ENCODE results near the gene ARL14.
"Not testable (repeated sequence)": the region's sequence is repeated elsewhere in the genome, so short reads cannot be mapped to it uniquely, and the experiment has no call there.

ARL14 gene

DNA sequence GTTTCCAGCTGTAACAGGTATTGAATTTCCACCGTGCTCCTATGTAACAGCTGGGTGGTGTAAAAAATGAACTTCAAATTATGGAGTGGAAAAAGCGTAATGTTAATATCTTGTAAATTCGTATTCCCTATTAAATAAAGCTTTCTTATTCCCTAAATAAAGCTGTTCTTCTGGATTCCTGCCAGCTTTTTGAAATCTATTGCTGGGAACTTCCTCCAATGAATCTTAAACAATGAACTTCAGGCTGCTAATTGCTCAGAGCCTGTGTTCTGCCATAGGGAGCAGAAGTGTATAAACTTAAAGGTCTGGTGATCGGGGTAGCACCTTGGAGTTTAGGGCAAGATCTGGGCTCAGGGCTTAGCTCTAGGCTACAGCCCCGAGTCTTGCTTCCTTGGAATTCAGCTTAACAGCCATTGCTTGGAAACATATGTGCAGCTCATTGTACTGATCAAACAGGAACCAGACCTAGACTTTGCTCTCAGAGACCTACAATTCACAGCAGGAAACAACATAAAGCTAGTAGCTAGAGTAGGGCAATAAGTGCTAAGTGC, 1.4 kb downstream of the ARL14 start:
- no peak for DNase-seq

DNA sequence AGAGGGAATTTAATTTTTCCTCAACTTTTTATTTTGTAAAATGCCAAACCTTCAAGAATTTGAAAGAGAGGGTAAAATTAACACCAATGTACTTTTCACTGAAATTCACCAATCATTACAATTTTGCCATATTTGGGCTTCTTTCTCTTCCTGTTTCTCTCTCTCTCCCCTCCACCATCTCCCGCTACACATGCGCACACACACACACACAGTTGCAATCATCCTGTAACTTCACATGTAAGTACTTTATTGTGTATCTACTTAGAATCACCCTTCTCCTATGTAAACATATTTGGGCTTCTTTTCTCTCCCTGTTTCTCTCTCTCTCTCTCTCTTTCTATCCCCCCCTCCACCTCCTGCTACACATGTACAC, 7.4 kb downstream of the ARL14 start:
- DNase-seq, result no peak

DNA sequence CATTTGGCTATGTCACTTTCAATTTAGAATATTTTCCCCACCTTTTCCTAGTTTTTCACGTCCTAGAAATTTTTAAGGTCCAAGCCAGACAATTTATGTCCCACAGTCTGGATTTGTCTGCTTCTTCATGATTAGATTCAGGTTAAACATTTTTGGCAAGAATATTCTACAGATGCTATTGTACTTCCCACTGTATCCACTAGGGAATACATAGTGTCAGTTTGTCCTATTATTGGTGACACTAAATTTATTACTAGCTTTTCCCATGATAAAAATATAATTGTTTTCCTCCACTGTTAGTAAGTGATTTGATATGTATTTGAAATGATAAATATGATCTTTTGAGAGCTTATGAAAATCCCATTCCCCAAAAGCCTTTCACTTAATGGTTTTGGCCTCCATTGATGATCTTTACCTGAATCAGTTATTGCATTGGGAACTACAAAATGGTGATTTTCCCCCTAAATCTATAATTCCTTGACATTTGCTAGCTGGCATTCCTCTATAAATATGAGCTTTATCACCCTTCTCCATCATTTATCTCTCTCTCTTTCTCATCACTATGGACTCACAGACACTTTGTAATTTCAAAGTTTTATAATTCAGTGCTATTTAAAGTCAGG, 8.3 kb downstream of the ARL14 start:
- no peak for DNase-seq

DNA sequence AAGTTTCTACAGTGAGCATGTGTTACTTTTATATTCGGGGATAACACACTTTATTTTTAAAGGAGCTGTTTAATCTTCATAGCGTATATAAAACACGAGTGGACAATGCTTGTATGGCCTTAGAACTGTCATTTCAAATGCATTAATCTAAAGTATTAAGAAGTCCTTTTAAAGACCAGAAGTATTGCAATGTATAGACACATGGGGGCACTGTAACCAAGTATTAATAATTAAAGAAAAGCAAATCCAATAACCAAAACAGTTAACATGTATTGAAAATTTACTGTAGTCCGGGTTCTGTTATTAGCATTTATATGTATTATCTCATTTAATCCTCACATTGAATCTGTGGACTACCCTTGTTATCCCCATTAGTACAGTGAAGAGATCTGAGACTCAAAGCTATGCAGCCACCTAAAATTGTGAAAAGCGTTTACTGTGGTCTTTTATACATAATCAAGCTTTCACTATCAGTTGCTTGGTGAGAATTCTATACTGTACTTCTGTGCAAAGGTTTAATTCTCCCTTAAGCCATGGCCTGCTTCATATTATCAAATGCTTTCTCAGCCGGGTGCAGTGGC, 10.1 kb downstream of the ARL14 start:
- no peak for DNase-seq

DNA sequence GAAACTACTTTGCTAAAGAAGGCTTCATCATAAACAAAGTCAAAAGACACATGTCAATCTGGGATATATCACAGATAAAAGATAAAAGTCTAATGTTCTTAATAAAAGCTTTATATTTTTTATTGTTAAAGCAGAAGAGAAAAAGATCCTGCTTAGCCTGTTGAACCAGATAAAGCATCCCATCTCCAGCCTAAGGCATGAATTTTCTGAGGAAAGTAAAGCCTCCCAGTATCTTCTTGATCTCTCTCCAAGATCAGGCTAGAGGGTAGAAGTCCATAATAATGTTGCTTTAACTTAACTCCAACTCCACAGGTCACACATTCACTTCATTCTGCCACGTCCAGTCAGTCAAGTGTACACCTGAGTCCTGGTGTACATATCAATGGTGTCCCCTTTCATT, 14.2 kb downstream of the ARL14 start:
- no peak for DNase-seq

DNA sequence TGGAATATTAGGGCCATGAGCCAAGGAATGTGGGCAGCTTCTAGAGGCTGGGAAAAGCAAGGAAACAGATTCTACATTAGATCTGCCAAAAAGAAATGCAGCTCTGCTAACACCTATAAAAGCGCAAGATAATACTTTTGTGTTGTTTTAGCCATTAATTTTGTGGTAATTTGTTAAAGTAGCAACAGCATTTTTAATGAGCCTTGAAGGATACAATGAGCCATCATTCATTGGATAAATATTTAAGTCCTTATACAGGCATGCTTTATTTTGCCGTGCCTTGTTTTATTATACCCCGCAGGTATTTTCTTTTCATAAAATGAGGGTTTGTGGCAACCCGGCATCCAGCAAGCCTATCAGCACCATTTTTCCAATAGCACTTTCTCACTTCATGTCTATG, 15.0 kb downstream of the ARL14 start:
- DNase-seq, result no peak

DNA sequence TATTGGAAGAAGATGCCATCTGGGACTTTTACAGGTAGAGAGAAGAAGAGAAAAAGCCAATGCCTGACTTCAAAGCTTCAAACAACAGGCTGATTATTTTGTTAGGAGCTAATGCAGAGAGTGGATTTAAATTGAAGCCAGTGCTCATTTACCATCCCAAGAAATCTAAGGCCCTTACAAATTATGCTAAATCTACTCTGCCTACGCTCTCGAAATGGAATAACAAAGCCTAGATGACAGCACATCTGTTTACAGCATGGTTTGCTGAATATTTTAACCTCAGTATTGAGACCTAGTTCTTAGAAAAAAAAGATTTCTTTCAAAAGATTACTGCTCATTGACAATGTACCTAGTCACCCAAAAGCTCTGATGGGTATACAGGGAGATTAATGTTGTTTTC, 16.2 kb downstream of the ARL14 start:
- no peak for DNase-seq

DNA sequence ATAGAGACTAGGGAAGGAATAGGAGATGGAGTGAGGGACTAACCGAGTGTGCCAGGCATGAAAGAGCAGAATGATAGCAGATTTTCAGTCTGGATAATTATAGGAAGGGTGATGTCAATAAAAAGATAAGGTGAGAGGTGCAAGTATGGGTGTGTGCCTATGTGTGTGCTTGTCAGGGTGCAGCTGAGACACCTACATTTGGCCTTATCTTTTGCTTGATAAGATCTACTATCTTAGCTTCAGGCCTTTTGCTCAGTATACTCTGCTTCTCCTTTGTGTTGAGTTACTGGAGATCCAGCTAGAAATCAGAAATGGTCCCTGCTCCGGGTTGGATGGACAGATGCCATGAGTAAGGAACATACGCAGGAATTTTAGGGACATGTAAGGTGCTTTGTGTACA, 17.4 kb downstream of the ARL14 start:
- DNase-seq, result no peak

DNA sequence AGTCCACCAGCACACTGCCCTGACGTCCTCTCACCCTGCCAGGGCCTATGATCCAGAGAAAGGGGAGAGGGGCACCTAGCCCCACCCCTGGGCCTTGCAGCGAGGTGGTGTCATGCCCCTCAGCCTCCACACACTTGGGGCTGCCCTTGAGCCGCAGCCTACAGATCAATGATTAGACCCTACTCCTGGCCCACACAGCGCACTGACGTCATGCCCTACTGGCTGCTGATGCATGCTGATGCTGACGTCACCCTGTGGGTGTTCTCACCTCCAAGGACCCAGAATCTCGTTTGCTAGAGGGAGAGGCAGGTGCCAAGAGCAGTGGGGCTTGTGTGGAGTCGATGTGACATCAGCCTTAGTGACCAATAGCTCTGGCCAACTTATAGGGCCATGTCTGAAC, 18.0 kb downstream of the ARL14 start:
- no peak for DNase-seq

DNA sequence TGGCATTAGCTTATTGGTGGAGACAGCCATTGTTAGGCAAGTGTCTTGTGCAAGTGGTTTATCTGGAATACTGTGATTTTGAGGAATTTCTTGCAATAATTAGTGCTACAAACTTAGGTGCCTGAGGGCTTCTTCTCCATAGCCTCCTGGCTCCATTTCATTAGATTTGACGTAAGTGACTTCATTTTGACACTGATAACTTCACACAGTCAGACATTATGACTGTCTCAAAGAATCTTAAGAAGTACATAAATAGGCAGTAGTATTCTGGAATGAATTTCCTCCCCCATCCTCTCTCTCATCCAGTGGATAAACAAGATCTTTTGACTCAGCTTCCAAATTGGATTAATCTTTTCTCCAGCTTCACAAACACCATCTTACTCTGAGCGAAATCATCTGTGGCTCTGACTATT, 19.0 kb downstream of the ARL14 start:
- no peak for DNase-seq

DNA sequence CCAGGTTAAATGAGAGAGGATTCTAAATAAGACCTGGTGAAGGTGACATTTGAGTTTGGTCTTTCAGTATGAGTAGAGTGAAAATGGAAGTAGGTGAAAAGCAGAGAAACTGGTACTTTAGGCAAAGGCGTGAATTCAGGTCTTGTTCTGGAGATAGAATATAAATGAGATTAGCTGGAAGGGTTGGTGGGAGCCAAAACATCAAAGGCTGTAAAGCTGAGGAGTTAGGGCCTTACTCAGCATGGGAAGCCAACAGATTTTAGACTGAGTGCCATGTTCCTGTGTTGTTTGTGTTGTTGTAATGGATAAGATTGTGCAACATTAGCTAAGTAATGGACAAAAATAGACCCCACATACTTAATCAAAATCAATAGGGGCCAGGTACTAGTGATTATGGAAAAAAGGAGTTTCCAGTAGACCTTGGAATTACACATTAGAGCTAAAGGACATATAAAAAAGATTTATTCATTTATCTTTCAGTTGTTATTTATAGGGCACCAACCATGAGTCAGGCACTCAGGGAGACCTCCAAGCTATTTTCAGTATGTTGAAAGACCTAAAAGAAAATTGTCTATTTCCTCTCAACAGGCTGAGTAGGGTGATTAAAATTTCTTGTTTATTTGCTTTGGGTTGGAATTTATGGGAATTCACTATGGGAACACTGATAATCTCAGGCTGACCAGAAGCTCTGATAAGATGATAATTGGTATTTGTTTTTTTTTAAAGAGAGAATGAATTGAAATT, 20.8 kb downstream of the ARL14 start:
- no peak for DNase-seq

DNA sequence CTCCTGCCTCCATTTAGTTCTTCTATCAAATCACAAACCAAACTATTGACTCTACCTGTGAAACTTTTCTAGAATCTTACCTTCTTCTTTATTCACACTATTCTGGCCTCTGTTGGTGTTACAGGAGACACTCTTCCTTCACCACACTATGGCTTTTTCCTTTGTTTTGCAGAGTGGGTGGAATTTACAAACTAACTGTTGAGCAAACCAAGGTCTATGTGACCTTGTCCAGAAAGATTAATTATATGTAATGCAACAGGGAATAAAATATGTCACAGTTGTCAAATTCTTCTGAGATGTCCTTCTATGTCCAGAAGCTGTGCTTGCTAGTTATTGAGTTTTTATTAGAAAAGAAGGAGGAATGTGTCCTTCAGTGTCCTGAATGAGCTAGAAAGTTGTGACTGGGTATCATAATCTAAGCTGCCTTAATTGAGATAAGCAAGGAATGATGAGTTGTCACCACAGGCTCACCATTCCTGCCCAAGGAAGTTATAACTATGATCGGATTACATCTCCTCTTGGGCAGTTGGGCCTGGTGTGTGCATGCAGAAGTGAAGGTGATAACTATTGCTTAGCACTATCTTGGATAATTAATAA, 21.7 kb downstream of the ARL14 start:
- DNase-seq, result no peak

DNA sequence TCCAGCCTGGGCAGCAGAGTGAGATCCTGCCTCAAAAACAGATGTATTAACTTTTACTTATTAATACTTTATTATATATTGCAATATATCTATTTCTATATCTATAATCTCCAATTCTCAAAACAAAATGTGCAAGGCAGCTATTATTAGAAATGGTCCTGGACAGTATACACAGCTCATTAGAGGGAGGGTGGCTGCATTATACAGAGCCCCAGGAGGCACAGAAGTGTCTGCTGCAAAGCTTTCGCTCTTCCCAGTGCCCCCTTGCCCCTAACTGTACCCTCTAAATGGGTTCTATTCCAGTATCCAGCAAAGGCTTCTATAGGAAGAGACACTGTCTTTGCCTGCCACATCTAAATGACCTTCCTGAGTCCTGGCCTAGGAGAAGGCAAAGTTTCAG, 24.5 kb downstream of the ARL14 start:
- DNase-seq, result no peak

DNA sequence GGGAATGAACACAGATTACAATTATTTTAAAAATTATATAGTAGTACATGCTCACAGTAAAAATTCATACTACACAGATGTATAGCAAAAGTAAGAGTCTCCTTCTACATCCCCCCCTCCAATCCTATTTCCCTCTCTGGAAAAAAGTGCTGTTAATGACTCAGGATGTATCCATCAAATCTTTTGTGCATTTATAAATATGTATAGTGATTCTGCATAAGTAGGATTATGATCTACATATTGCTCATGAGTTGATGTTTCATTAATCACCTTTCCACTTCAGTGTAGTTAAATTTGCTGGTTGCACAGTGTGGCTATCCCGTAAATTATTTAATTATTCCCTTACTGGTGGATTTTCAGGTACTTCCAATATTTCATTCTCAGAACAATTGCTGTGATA, 25.3 kb downstream of the ARL14 start:
- no peak for DNase-seq

DNA sequence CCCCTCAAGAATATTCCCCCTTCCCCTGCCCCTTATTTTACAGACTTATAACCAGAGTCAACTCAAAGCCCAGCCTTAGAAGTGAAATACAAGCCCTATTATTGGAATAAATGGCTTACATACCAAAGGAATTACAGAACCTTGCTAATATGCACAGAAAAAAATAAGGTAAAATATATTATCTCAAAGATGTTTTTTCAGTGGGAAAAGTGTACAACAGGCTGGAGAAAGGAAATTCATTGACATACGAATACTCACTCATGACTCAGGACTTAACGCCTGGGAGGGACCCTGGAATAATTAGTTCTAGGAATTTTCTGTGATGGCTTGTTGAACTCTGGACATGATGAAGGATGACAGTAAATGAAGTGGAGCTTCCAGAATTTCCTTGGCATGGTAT, 27.0 kb downstream of the ARL14 start:
- no peak for DNase-seq

DNA sequence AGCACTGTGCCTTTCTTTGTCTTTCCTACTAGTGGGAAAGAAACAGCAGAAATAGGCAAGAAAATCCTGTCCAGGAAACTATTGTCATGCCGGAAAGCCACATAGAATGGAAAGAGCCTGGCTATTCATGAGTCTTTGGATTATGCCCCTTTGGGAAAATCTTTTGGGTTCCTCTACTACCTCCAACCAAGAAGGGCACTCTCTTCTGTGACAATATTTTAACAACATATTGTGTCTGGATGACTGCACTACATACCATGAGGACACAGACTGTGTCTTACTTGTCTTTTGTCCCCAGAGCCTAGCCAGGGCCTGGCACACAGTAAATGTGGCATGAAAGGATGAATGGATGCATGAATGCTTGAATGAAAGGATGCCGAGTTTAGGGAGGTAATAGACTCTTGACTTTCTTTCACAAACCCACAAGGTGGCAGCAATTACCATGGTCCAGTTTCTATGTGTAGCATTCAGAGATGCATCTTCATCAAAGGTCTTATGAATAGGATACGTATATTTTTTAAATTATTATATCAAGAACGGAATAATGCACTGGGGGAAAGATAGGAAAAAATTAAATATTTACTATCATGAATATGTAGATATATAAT, 30.3 kb downstream of the ARL14 start:
- peak in 1 of 2 donors; percentile 29 for DNase-seq

DNA sequence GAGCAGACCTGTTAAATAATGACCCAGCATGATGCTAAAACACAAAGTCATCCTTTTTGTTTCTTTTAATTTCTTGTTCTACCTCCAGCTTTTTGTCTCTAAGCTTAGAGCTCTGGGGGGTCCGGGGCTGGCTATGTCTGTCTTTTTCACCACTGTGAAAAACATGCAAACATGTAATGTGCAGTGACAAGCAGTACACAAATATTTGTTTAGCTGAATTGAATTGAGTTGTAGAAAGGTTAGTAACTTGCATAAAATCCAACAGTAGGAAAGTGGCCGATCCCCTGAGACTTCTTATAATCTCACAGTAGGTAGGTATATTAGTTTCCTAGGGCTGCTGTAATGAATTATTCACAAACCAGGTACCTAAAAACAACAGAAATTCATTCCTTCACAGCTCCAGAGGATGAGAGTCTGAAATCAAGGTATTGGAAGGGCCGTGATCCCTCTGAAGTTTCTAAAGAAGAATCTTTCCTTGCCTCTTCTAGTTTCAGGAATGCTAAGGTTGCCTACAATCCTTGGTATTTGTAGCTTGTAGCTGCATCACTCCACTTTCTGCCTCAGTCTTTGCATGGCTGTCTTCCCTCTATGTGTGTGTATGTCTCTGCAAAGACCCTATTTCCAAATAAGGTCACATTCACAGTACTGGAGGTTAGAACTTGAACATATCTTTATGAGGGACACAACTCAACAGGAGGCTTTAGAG, 32.7 kb downstream of the ARL14 start:
- no peak for DNase-seq

DNA sequence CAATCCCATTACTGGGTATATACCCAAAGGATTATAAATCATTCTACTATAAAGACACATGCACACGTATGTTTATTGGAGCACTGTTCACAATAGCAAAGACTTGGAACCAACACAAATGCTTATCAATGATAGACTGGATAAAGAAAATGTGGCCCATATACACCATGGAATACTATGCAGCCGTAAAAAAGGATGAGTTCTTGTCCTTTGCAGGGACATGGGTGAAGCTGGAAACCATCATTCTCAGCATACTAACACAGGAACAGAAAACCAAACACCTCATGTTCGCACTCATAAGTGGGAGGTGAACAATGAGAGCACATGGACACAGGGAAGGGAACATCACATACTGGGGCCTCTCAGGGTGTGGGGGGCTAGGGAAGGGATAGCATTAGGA, 36.2 kb downstream of the ARL14 start:
- not testable (repeated sequence) for DNase-seq

DNA sequence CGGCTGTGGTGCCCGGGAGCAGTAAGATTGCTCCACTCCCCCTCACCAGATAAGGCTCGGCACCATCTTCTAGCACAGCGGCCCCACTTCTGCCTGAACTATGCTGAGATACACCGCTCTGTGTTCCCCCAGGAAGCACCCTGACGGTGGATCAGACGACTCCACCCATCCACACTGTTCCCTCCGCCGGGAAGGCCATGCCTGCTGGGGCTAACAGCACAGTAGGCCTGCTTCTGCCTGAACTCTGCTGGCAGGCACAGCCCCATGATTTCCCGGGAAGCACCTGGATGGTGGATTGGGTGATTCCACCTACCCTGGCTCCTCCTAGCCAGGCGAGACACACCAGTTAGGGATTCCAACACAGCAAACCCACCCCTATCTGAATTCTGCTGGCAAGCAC, 42.8 kb downstream of the ARL14 start:
- no peak for DNase-seq

DNA sequence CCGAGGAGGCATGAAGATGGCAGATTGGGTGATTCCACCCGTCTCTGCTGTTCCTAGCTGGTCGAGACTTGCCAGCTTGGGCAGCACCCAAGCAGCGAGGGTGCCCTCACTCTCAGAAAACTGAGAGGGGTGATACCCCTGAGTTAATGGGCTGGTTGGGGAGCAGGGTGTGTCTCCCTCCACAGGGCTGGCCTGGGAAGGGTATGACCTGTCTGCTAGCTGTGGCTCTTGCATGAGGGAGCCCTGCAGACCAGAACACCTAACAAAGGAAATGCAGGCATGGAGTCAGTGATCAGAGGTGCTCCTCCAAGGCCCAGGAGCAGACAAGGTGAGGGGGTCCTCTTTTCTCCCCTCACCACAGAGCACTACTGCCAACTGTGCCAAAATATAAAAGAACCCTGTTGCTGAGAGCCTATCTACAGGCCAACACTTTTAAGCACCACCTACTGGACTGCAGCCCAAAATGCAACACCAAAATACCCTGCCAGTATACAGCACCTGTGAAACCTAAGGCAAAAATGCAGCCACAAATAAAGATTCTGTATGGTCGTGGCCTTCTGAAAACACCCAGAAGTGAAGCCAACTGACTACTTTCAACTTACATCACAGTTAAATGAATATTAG, 43.3 kb downstream of the ARL14 start:
- DNase-seq, result no peak

DNA sequence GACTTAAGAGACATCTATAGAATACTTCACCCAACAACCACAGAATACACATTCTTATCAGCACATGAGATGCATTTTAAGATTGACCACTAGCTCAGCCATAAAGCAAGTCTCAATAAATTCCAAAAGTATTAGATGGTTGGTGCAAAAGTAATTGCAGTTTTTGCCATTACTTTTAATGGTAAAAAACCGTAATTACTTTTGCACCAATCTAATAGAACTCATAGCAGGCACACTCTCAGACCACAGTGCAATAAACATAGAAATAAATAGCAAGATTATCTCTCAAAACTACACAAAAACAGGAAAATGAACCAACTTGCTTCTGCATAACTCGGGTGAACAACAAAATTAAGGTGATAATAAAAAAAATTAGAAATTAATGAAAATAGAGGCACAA, 45.4 kb downstream of the ARL14 start:
- DNase-seq, result no peak

DNA sequence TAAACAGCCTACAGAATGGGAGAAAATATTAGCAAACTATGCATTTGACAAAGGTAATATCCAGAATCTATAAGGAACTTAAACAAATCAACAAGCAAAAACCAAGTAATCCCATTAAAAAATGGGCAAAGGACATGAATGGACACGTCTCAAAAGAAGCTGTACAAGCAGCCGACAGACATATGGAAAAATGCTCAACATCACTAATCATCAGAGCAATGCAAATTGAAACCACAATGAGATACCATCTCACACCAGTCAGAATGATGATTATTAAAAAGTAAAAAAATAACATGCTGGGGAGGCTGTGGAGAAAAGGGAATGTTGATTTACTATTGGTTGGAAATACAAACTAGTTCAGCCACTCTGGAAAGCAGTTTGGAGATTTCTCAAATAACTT, 48.4 kb downstream of the ARL14 start:
- no peak for DNase-seq
